Ishikawa (cell line): ENCODE results near the gene ADAM33.

Experiments used
- CEBPB ChIP-seq: IDR thresholded peaks from 2 replicates; pipeline ENCODE4 v1.6.1; 2012
- EGR1 ChIP-seq: IDR thresholded peaks from 2 replicates; pipeline ENCODE4 v1.6.1; 2012
- EP300 ChIP-seq: IDR thresholded peaks from 2 replicates; pipeline ENCODE4 v1.6.1; 2012; ENCODE audit warnings: borderline replicate concordance
- FOXM1 ChIP-seq: IDR thresholded peaks from 2 replicates; pipeline ENCODE4 v1.6.1; 2012; ENCODE audit warnings: low read depth, borderline replicate concordance
- NFIC ChIP-seq: IDR thresholded peaks from 2 replicates; pipeline ENCODE4 v1.6.1; 2012
- RAD21 ChIP-seq: IDR thresholded peaks from 2 replicates; pipeline ENCODE4 v1.6.1; 2012; ENCODE audit warnings: low read depth
- REST ChIP-seq: IDR thresholded peaks from 2 replicates; pipeline ENCODE4 v1.6.1; 2012; ENCODE audit warnings: low read depth, mild to moderate bottlenecking
- TEAD4 ChIP-seq: IDR thresholded peaks from 2 replicates; pipeline ENCODE4 v1.6.1; 2012
- ZBTB7A ChIP-seq: IDR thresholded peaks from 2 replicates; pipeline ENCODE4 v1.6.1; 2012; ENCODE audit warnings: low read depth

DNA sequence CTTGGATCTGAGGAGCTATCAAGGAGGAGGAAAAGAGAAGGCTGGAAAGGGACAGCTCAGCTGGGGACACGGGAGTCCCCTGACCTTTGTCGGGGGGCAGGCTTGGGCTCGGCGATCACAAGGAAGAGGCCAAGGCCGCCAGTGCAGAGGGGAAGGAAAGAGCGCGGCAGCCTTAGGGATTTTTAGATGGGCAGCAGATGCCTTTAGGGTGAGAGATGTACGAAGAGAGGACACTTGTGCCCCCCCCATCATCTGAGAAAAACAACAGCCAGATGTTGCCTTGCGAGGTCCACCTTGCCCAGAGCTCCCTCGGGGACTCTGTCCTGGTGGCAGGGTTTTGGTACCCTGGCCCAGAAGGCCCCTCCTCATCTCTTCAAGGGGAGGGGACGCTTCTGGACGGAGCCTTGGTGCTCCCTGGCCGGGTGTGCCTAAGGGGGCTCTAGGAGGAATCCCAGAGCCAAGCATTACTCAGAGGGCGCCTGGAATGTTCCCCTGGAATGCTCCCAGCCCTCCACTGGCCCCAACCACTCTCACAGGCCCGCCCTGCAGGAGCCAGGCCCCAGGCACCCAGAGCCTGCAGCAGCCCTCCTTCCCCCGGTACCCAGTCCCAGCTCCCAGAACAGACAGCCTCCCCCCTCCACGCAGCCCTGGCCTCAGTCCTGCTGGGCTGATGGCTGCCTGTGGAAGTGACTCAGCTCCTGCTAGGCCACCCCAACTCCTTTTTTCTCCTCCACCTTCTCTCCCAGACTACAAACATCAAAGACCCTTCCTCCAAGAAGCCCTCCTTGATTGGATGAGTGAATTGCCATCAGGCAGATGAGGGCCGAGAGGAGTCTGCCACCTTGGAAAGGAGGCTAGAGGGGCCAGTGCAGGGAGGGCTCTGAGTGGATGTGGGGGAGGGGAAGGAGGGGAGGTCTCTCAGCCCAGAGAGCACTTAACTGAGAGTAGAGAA, 1.8 kb downstream of the ADAM33 start:
- TF ChIP-seq TEAD4: no peak
- no peak for TF ChIP-seq FOXM1
- no peak for TF ChIP-seq CEBPB
- TF ChIP-seq EP300: no peak
- TF ChIP-seq EGR1: no peak
- no peak for TF ChIP-seq RAD21
- no peak for TF ChIP-seq REST
- TF ChIP-seq ZBTB7A: no peak
- no peak for TF ChIP-seq NFIC
